ENCODE data around the gene TPRN. TPM values are rescaled to one million over a fixed set of nuclear protein-coding genes. Genes with fewer than 3 reads are reported as not detected.

The TPRN gene
- total RNA-seq, 4 donors from 2014 or later, result 6.5 to 13.5 (median 9.9) TPM

- DNase-seq, result no peak
- H3K36me3 ChIP-seq, result no peaks in the 10 kb centered on the region
- intact Hi-C loops (cut with DNase I), result no loop called here
- no peaks in the 10 kb centered on the region for H3K27me3 ChIP-seq
- no peak overlapping the region for H3K27ac ChIP-seq
- no peak overlapping the region for H3K4me3 ChIP-seq (replicated peaks in 1 of 3)
- TF ChIP-seq, protein P1, sequence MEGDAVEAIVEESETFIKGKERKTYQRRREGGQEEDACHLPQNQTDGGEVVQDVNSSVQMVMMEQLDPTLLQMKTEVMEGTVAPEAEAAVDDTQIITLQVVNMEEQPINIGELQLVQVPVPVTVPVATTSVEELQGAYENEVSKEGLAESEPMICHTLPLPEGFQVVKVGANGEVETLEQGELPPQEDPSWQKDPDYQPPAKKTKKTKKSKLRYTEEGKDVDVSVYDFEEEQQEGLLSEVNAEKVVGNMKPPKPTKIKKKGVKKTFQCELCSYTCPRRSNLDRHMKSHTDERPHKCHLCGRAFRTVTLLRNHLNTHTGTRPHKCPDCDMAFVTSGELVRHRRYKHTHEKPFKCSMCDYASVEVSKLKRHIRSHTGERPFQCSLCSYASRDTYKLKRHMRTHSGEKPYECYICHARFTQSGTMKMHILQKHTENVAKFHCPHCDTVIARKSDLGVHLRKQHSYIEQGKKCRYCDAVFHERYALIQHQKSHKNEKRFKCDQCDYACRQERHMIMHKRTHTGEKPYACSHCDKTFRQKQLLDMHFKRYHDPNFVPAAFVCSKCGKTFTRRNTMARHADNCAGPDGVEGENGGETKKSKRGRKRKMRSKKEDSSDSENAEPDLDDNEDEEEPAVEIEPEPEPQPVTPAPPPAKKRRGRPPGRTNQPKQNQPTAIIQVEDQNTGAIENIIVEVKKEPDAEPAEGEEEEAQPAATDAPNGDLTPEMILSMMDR (IDR thresholded peaks at IDR 0.05), result no peak
- TF ChIP-seq POLR2A (IDR thresholded peaks at IDR 0.05), result no peak
- no peaks in the 10 kb centered on the region for H3K9me3 ChIP-seq
- 93 to 98% methylated on average over 5 to 6 of the region's 10 CpGs for WGBS, 2 donors
- peaks cover 13 to 22% of the 10 kb centered on the region in 2 donors for H3K4me1 ChIP-seq
These were observed 19.3 kb upstream of the TPRN start for GRCh38 chr9:137219757-137220316.

DNA sequence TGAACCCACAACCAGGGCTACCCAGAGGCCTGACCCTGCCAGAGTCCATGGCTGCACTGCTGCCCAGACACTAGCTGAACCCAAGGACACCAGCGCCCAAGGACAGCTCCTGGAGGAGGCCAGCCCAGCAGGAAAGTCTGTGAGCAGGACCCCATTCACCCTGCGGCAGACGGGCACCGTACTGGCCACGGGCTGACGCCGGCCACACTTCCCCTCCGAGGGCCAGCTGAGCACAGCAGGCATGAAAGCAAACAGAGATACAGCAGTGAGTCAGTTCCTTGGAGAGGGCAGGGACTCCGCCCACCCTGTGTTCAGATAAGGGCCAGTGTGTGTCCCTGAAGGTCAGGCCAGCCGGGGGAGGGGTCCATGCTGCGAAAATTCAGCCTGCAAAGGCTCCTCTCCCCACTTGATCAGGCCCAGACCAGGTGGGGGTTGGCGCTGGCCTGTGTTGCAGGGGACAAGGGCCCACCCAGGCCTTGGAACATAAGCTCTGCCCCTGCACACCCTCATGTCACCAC lies 18.3 kb upstream of the TPRN start:
- Histone ChIP-seq H3K4me3 (replicated peaks in 1 of 3) (no peak overlapping the region), H3K27ac (no peak overlapping the region), H3K9me3 (no peaks in the 10 kb centered on the region), H3K36me3 (no peaks in the 10 kb centered on the region), H3K27me3 (no peaks in the 10 kb centered on the region), H3K4me1 (peaks cover 10 to 16% of the 10 kb centered on the region in 2 donors)
- DNase-seq, result no peak
- WGBS, 2 donors, result 76 to 90% methylated on average over 9 to 10 of the region's 12 CpGs
- intact Hi-C loops (cut with DNase I), result no loop called here
- TF ChIP-seq POLR2A (IDR thresholded peaks at IDR 0.05), result no peak
- TF ChIP-seq, protein P1 (IDR thresholded peaks at IDR 0.05), result no peak

DNA sequence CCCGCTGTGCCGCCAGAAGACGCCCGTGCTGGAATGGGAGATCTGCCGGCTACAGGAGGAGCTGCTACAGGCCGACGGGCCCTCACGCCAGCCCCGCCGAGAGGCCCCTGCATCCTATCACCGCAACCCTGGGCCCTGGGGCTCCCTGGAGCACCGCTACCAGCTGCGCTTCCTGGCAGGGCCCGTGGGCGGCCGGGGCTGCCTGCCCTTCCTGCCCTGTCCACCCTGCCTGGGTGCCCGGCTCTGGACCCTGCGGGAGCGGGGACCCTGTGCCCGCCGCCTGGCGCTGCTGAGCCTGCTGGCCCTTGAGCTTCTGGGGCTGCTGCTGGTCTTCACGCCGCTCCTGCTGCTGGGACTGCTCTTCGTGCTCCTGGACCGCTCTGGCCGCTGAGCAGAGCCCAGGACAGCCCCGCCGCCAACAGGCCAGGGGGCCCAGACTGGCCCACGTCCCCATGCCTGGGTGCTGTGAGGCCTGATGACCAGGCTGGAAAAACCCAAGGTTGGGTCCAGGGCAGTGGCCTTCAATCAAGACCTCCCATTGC lies 17.7 kb upstream of the TPRN start:
- H3K4me1 ChIP-seq, result peaks cover 8 to 16% of the 10 kb centered on the region in 2 donors
- no peak for DNase-seq
- no peaks in the 10 kb centered on the region for H3K36me3 ChIP-seq
- H3K27me3 ChIP-seq, result no peaks in the 10 kb centered on the region
- intact Hi-C loops (cut with DNase I), result no loop called here
- no peak overlapping the region for H3K27ac ChIP-seq
- no peak overlapping the region for H3K4me3 ChIP-seq (replicated peaks in 1 of 3)
- 90 to 92% methylated on average over 5 to 11 of the region's 30 CpGs for WGBS, 2 donors
- no peaks in the 10 kb centered on the region for H3K9me3 ChIP-seq
- no peak for TF ChIP-seq POLR2A (IDR thresholded peaks at IDR 0.05)
- TF ChIP-seq, protein P1 (IDR thresholded peaks at IDR 0.05), result no peak

- WGBS, 2 donors, result 52 to 84% methylated on average over 14 to 25 of the region's 36 CpGs
- peak overlapping the region in 1 of 3 donors; percentile 9 for H3K4me3 ChIP-seq (replicated peaks in 1 of 3)
These were observed 17.0 kb upstream of the TPRN start for GRCh38 chr9:137217276-137218211.

More at GRCh38 chr9:137217276-137218211, 17.0 kb upstream of the TPRN start:
- Histone ChIP-seq H3K27ac (no peak overlapping the region), H3K36me3 (no peaks in the 10 kb centered on the region), H3K9me3 (no peaks in the 10 kb centered on the region), H3K27me3 (no peaks in the 10 kb centered on the region), H3K4me1 (peaks cover 2 to 10% of the 10 kb centered on the region in 2 donors)
- intact Hi-C loops (cut with DNase I), result no loop called here
- TF ChIP-seq, protein P1 (IDR thresholded peaks at IDR 0.05), result no peak
- TF ChIP-seq POLR2A (IDR thresholded peaks at IDR 0.05), result peak in 1 of 2 donors; percentile 23
- peak; percentile 76 to 81 for DNase-seq
